Fibroblast of the aortic adventitia (primary cell): ENCODE data around the gene DNMT1. TPM values are rescaled to one million over a fixed set of nuclear protein-coding genes. Genes with fewer than 3 reads are reported as not detected.
"Not testable (repeated sequence)": the region's sequence is repeated elsewhere in the genome, so short reads cannot be mapped to it uniquely, and the experiment has no call there.

Source experiments
- DNase-seq: peaks from one replicate; pipeline ENCODE4 v3.0.0-alpha.2; 2010; ENCODE audit warnings: low read depth
- H3K4me3 ChIP-seq: 2 replicates; pipeline ENCODE4 v1.5.1; 2011; ENCODE audit warnings: low read depth, mild to moderate bottlenecking, control low read depth, low read length, moderate library complexity
- CTCF ChIP-seq: IDR thresholded peaks from 2 replicates; pipeline ENCODE4 v1.5.1; 2011; ENCODE audit warnings: mild to moderate bottlenecking, low read length, control low read depth, inconsistent platforms; ENCODE audit not compliant: insufficient read depth
- total RNA-seq: library from RNA; depleted of rRNA; stranded (reverse); fragments of >200 nt; gene quantifications from 2 replicates; pipeline ENCODE4 v1.2.3, GENCODE V29; 2012; ENCODE audit warnings: low replicate concordance

The DNMT1 gene
- total RNA-seq, 1 donor, result 116 TPM

- no peak for TF ChIP-seq CTCF
- DNase-seq, result no peak
- H3K4me3 ChIP-seq, result no peak overlapping the region
Measured at GRCh38 chr19:10207026-10207425, 12.3 kb upstream of the DNMT1 start.

- DNase-seq, result peak; percentile 78
- no peak for TF ChIP-seq CTCF
- H3K4me3 ChIP-seq, result no peak overlapping the region
Measured at GRCh38 chr19:10206226-10206885, 11.6 kb upstream of the DNMT1 start.

- TF ChIP-seq CTCF, result no peak
- no peak for DNase-seq
- H3K4me3 ChIP-seq, result no peak overlapping the region
Measured at GRCh38 chr19:10205636-10206035, 10.9 kb upstream of the DNMT1 start.

GRCh38 chr19:10203686-10204085 is 8.9 kb upstream of the DNMT1 start:
- no peak for DNase-seq
- H3K4me3 ChIP-seq, result no peak overlapping the region
- TF ChIP-seq CTCF, result no peak

GRCh38 chr19:10201176-10201575 is 6.4 kb upstream of the DNMT1 start:
- no peak for TF ChIP-seq CTCF
- no peak for DNase-seq
- H3K4me3 ChIP-seq, result no peak overlapping the region

- H3K4me3 ChIP-seq, DNase-seq: not testable (repeated sequence)
Measured at GRCh38 chr19:10200101-10200500, 5.3 kb upstream of the DNMT1 start.

GRCh38 chr19:10198889-10199644 is 4.3 kb upstream of the DNMT1 start:
- not testable (repeated sequence) for H3K4me3 ChIP-seq
- peak; percentile 28 for DNase-seq

GRCh38 chr19:10195199-10195519 is 406 bp upstream of the DNMT1 start:
- H3K4me3 ChIP-seq, result peak overlapping the region; percentile 83
- TF ChIP-seq CTCF, result no peak
- no peak for DNase-seq
